Osteocyte (in vitro differentiated cells): ENCODE data around the gene THAP7. TPM values are rescaled to one million over a fixed set of nuclear protein-coding genes. Genes with fewer than 3 reads are reported as not detected.

Source experiments
- DNase-seq: peaks from one replicate; pipeline ENCODE4 v3.0.0; 2021; ENCODE audit warnings: mixed read lengths; ENCODE audit not compliant: unreplicated experiment; ENCODE audit errors: extremely low spot score
- H3K27ac Mint-ChIP-seq: one replicate; pipeline ENCODE4 v1.8.0; 2021; ENCODE audit warnings: mild to moderate bottlenecking, mixed read lengths; ENCODE audit not compliant: unreplicated experiment
- H3K27me3 Mint-ChIP-seq: one replicate; pipeline ENCODE4 v1.8.0; 2021; ENCODE audit warnings: mixed read lengths; ENCODE audit not compliant: unreplicated experiment
- H3K36me3 Mint-ChIP-seq: one replicate; pipeline ENCODE4 v1.8.0; 2021; ENCODE audit warnings: mixed read lengths; ENCODE audit not compliant: unreplicated experiment
- H3K4me1 Mint-ChIP-seq: one replicate; pipeline ENCODE4 v1.8.0; 2021; ENCODE audit warnings: mixed read lengths; ENCODE audit not compliant: unreplicated experiment
- H3K4me3 Mint-ChIP-seq: one replicate; pipeline ENCODE4 v1.8.0; 2021; ENCODE audit warnings: mild to moderate bottlenecking, moderate library complexity, mixed read lengths; ENCODE audit not compliant: unreplicated experiment
- H3K9me3 Mint-ChIP-seq: one replicate; pipeline ENCODE4 v1.8.0; 2021; ENCODE audit warnings: mixed read lengths; ENCODE audit not compliant: unreplicated experiment
- CTCF ChIP-seq: fragments of 200-600 bp; sonication (generic); IDR thresholded peaks from 2 replicates; pipeline ENCODE4 v1.5.0; 2021; ENCODE audit warnings: antibody characterized with exemption, mild to moderate bottlenecking, moderate library complexity
- total RNA-seq: library from RNA; stranded (reverse); gene quantifications from 2 replicates; pipeline ENCODE4 v1.2.1, GENCODE V29; 2021

The THAP7 gene
- total RNA-seq, 1 donor from 2014 or later: 27.0 TPM

DNA sequence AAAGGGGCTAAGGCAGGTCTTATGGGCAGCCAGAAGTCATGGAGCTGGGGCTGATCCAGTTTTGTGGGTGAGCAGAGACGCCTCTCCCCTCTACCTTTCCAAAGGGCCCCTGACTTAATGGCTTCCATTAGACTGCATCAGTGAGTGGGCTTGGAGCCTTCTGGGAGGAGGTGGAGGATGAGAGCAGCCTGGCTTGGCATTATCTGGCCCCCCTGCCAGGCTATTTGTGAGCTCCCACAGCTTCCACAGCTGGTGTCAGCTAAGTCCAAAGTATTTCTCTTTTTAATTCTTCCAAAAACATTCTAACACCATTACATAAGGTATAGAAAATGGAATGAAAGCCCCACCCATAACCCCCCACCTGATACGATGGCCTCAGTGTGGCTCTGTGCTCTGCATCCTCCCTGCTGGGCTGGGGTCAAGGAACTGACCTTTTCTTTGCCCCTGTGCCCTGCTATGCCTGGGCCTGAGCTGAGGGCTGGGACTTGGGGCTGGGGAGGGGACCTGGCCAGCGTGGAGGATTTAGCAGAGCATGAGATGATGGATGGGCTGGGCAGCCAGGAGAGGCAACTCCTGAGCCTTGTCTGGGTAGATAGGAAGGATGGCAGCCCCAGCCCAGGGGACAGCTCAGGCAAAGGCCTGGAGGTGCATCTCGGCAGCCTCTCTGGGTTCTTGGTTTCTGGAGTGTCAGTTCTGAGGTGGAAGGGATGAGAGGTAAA, 30.8 kb downstream of the THAP7 start:
- Mint-ChIP-seq H3K4me3 (no peak overlapping the region), H3K9me3 (no peaks in the 10 kb centered on the region), H3K27ac (no peak overlapping the region), H3K4me1 (peaks cover 22% of the 10 kb centered on the region), H3K27me3 (no peaks in the 10 kb centered on the region), H3K36me3 (no peaks in the 10 kb centered on the region)
- TF ChIP-seq CTCF: no peak
- DNase-seq: no peak

- no peaks in the 10 kb centered on the region for H3K9me3 Mint-ChIP-seq
- H3K4me3 Mint-ChIP-seq: no peak overlapping the region
- peaks cover 31% of the 10 kb centered on the region for H3K4me1 Mint-ChIP-seq
- H3K36me3 Mint-ChIP-seq: no peaks in the 10 kb centered on the region
- H3K27ac Mint-ChIP-seq: no peak overlapping the region
- H3K27me3 Mint-ChIP-seq: no peaks in the 10 kb centered on the region
- no peak for TF ChIP-seq CTCF
- DNase-seq: no peak
Observed at GRCh38 chr22:20968281-20968977, 33.5 kb downstream of the THAP7 start.

DNA sequence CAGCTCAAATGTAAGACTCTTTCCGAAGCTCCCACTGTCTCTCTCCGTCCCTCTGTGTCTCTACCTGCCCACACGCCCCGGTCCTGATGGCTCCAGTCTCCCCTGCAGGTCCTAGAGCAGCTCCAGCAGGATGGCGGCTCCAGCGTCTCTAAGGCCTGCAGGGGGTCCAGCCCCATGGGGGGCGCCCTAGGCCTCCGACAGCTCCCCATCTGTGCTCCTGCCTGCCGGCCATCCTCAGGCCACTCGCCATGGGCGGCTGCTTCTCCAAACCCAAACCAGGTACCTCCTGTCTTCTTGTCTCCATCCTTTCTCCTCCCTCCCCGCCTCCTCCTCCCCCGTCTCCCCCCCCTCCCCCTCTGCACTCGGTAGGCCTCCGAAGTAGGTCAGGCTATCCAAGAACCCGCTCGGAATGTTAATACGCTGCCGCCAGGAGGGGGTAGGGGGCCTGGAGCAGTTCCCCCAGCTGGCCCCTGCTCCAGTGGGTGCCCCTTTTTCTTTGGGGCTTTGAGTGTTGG, 34.2 kb downstream of the THAP7 start:
- H3K36me3 Mint-ChIP-seq: no peaks in the 10 kb centered on the region

GRCh38 chr22:20966883-20967696, 34.8 kb downstream of the THAP7 start, which contains the start of gene AIFM3:
TSS of gene AIFM3 (plus strand) at chr22:20967255. CDS start at chr22:20967945, 690 bp downstream.
- DNase-seq: no peak
- Mint-ChIP-seq H3K9me3 (no peaks in the 10 kb centered on the region), H3K36me3 (no peaks in the 10 kb centered on the region), H3K4me3 (no peak within 1 kb of the TSS), H3K27ac (no peak within 1 kb of the TSS), H3K27me3 (no peaks in the 10 kb centered on the region), H3K4me1 (peaks cover 25% of the 10 kb centered on the region)
- TF ChIP-seq CTCF: no peak

More for the DNA sequence above, 34.2 kb downstream of the THAP7 start:
- DNase-seq: no peak
- no peak overlapping the region for H3K4me3 Mint-ChIP-seq
- peaks cover 31% of the 10 kb centered on the region for H3K4me1 Mint-ChIP-seq
- H3K27me3 Mint-ChIP-seq: no peaks in the 10 kb centered on the region
- no peak for TF ChIP-seq CTCF
- H3K27ac Mint-ChIP-seq: no peak overlapping the region
- H3K9me3 Mint-ChIP-seq: no peaks in the 10 kb centered on the region
